PC-3 (cell line): ENCODE measurements around the gene DNAJC11. TPM values are rescaled to one million over a fixed set of nuclear protein-coding genes. Genes with fewer than 3 reads are reported as not detected.
A peak's percentile ranks its signal among the peaks of the same experiment; 100 is the strongest.

Experiments used
- ATAC-seq: fragments of 200-7000 bp; cut with Tn5 transposase; 2 replicates; pipeline ENCODE4 v1.9.1; 2020; ENCODE audit warnings: mild to moderate bottlenecking, moderate library complexity
- BruUV-seq: library from RNA; stranded (reverse); fragments of 400-500 nt; replicated peaks from 2 replicates; lab custom pipeline; 2021; lab: Mats Ljungman, UMichigan
- CTCF ChIA-PET: fragments of 300-600 bp; sonication (Branson Sonifier 250); formaldehyde crosslinking; loops from one replicate; lab custom pipeline; 2022; ENCODE audit warnings: antibody characterized with exemption; lab: Charles Lee
- POLR2A ChIA-PET: fragments of 300-600 bp; sonication (Branson Sonifier 250); formaldehyde crosslinking; loops from one replicate; lab custom pipeline; 2022; ENCODE audit warnings: antibody characterized with exemption; ENCODE audit not compliant: unreplicated experiment; lab: Charles Lee
- DNase-seq: peaks from one replicate; pipeline ENCODE4 v3.0.0-alpha.2; 2015
- H2AFZ ChIP-seq: fragments of 300-600 bp; sonication (generic); 2 replicates; pipeline ENCODE4 v1.6.0; 2016; ENCODE audit warnings: antibody characterized with exemption, low read length
- H3F3A ChIP-seq: fragments of 300-600 bp; sonication (generic); one replicate; pipeline ENCODE4 v1.6.0; 2017; ENCODE audit warnings: antibody characterized with exemption, low read length, control low read depth, mild to moderate bottlenecking; ENCODE audit not compliant: unreplicated experiment
- H3K27ac ChIP-seq: fragments of 300-600 bp; sonication (generic); 2 replicates; pipeline ENCODE4 v1.5.1; 2016; ENCODE audit warnings: mild to moderate bottlenecking, low read length
- H3K27me3 ChIP-seq: fragments of 300-600 bp; sonication (generic); 2 replicates; pipeline ENCODE4 v1.6.1; 2016; ENCODE audit warnings: low read length, mixed read lengths
- H3K36me3 ChIP-seq: fragments of 300-600 bp; sonication (generic); 2 replicates; pipeline ENCODE4 v1.6.1; 2016; ENCODE audit warnings: low read depth, mixed run types, low read length, mixed read lengths
- H3K4me1 ChIP-seq: fragments of 300-600 bp; sonication (generic); 2 replicates; pipeline ENCODE4 v1.5.1; 2016; ENCODE audit warnings: low read length; ENCODE audit not compliant: insufficient read depth
- H3K4me2 ChIP-seq: fragments of 300-600 bp; sonication (generic); 2 replicates; pipeline ENCODE4 v1.6.0; 2016; ENCODE audit warnings: low read length
- H3K4me3 ChIP-seq: fragments of 300-600 bp; sonication (generic); 2 replicates; pipeline ENCODE4 v1.5.1; 2016; ENCODE audit warnings: mild to moderate bottlenecking, low read length, mixed read lengths
- H3K79me2 ChIP-seq: fragments of 300-600 bp; sonication (generic); 2 replicates; pipeline ENCODE4 v1.6.1; 2017; ENCODE audit warnings: low read length, mixed read lengths
- H3K9ac ChIP-seq: fragments of 300-600 bp; sonication (generic); 2 replicates; pipeline ENCODE4 v1.6.0; 2016; ENCODE audit warnings: mild to moderate bottlenecking, low read length
- H3K9me2 ChIP-seq: fragments of 300-600 bp; sonication (generic); replicated peaks from 2 replicates; pipeline ENCODE4 v1.6.1; 2016; ENCODE audit warnings: mixed run types, low read length, mixed read lengths
- H3K9me3 ChIP-seq: fragments of 300-600 bp; sonication (generic); 2 replicates; pipeline ENCODE4 v1.6.1; 2016; ENCODE audit warnings: low read length, mixed read lengths
- H4K20me1 ChIP-seq: fragments of 300-600 bp; sonication (generic); 2 replicates; pipeline ENCODE4 v1.6.1; 2016; ENCODE audit warnings: low read length, mixed read lengths
- EZH2 ChIP-seq: fragments of 300-600 bp; sonication (generic); IDR thresholded peaks from one replicate; pipeline ENCODE4 v1.6.1; 2017; ENCODE audit warnings: antibody characterized with exemption, mild to moderate bottlenecking, low read length; ENCODE audit not compliant: unreplicated experiment
- EZH2phosphoT487 ChIP-seq: fragments of 300-600 bp; sonication (generic); IDR thresholded peaks from 2 replicates; pipeline ENCODE4 v1.6.1; 2018; ENCODE audit warnings: mild to moderate bottlenecking, antibody characterized with exemption, low read length, borderline replicate concordance
- intact Hi-C: fragments of 100-400 bp; cut with micrococcal nuclease; formaldehyde crosslinking; loops from 2 replicates; pipeline ENCODE4 v1.9.0; 2023
- total RNA-seq: library from RNA; depleted of rRNA; stranded (reverse); fragments of >200 nt; gene quantifications from 2 replicates; pipeline ENCODE4 v1.2.3, GENCODE V29; 2014
- TF ChIP-seq, protein P1 (sequence below): fragments of 300-600 bp; sonication (generic); conservative IDR thresholded peaks from 2 replicates; pipeline ENCODE4 v1.5.1; 2017; ENCODE audit warnings: antibody characterized with exemption, low read depth, mild to moderate bottlenecking, low read length

Gene DNAJC11
- total RNA-seq, 1 experiment from 2014 or later: 105 TPM

GRCh38 chr1:6603915-6604558 lies 97.6 kb downstream of the DNAJC11 start:
- peak overlapping the region; percentile 81; the same call in 1 of the 2 replicates for H3K9ac ChIP-seq
- no peak overlapping the region; the same call in 1 of the 2 replicates for H3K27ac ChIP-seq
- DNase-seq: peak; percentile 38
- peaks cover 17% of the 10 kb centered on the region for H4K20me1 ChIP-seq
- no peaks in the 10 kb centered on the region for H3F3A ChIP-seq
- ATAC-seq: no peak
- H3K4me1 ChIP-seq: peaks cover 26% of the 10 kb centered on the region
- ChIA-PET CTCF (no interaction called here), POLR2A (interaction anchor here (0.6 to 0.7 kb wide), 4 partner anchors 21 to 112 kb away, joined by 3 to 7 read pairs (median 3); partner anchors contain the start of genes THAP3 and ZBTB48)
- no TSS peak for BruUV-seq
- intact Hi-C loops: no loop called here
- TF ChIP-seq EZH2phosphoT487 (no peak), EZH2 (no peak)
- TF ChIP-seq, protein P1, sequence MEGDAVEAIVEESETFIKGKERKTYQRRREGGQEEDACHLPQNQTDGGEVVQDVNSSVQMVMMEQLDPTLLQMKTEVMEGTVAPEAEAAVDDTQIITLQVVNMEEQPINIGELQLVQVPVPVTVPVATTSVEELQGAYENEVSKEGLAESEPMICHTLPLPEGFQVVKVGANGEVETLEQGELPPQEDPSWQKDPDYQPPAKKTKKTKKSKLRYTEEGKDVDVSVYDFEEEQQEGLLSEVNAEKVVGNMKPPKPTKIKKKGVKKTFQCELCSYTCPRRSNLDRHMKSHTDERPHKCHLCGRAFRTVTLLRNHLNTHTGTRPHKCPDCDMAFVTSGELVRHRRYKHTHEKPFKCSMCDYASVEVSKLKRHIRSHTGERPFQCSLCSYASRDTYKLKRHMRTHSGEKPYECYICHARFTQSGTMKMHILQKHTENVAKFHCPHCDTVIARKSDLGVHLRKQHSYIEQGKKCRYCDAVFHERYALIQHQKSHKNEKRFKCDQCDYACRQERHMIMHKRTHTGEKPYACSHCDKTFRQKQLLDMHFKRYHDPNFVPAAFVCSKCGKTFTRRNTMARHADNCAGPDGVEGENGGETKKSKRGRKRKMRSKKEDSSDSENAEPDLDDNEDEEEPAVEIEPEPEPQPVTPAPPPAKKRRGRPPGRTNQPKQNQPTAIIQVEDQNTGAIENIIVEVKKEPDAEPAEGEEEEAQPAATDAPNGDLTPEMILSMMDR: no peak
- peak overlapping the region; percentile 98 for H3K4me2 ChIP-seq
- no peaks in the 10 kb centered on the region for H3K27me3 ChIP-seq
- H3K36me3 ChIP-seq: peaks cover under 1% of the 10 kb centered on the region; the same call in 1 of the 2 replicates
- H2AFZ ChIP-seq: peak overlapping the region; percentile 98
- peak overlapping the region; percentile 86 for H3K4me3 ChIP-seq
- no peaks in the 10 kb centered on the region for H3K9me2 ChIP-seq
- no peaks in the 10 kb centered on the region for H3K9me3 ChIP-seq
- peaks cover 36% of the 10 kb centered on the region for H3K79me2 ChIP-seq

DNA sequence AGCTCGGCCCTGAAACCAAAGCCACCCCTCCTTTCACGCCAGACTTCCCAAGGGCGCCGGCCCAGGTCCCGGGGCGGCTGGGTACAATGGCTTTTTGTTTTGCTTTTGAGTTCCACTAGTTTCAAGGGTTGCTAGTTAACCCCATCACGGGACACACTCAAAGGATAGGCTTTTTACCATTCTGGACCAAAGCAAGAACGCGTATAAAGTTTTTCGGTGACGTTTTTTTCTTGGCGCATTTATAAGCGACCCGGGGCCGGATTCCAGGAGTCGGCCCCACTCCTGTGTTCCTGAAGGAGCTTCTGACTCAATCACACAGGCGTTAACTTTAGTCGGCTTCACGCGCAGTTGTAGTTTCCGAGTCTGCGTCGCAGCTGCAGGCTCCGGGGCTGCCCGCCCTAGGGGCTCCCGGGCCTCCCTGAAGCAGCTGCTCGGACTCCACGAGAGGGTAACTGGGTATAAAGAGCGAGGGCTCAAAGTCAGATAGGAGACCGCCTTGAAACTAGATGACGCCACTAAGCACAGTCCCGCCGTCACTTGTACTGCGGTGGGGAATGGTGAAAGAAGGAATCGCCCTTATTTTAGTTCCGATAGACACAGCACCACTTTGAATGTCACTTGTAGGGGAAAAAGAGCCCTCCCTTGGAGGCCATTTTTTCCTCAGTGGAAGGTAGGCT lies 98.2 kb downstream of the DNAJC11 start:
- DNase-seq: peak; percentile 62
- peak overlapping the region; percentile 86 for H3K4me3 ChIP-seq
- no peaks in the 10 kb centered on the region for H3F3A ChIP-seq
- TF ChIP-seq, protein P1: no peak
- peak overlapping the region; percentile 74 for H3K27ac ChIP-seq
- ChIA-PET CTCF (no interaction called here), POLR2A (interaction anchor here (0.6 to 1.3 kb wide), 4 partner anchors 22 to 29 kb away, joined by 3 to 7 read pairs (median 3); partner anchors contain the start of genes THAP3 and ZBTB48)
- no peaks in the 10 kb centered on the region for H3K27me3 ChIP-seq
- H3K9me2 ChIP-seq: no peaks in the 10 kb centered on the region
- H3K4me1 ChIP-seq: peaks cover 30% of the 10 kb centered on the region
- H3K79me2 ChIP-seq: peaks cover 42% of the 10 kb centered on the region
- H3K4me2 ChIP-seq: peak overlapping the region; percentile 98
- intact Hi-C loops: no loop called here
- peaks cover 21% of the 10 kb centered on the region for H4K20me1 ChIP-seq
- peak; percentile 7 for ATAC-seq
- peaks cover 4% of the 10 kb centered on the region; the same call in 1 of the 2 replicates for H3K36me3 ChIP-seq
- peak overlapping the region; percentile 98 for H2AFZ ChIP-seq
- TSS peak; percentile 57 for BruUV-seq
- peak overlapping the region; percentile 81 for H3K9ac ChIP-seq
- no peaks in the 10 kb centered on the region for H3K9me3 ChIP-seq
